HG03442 (cell line): ENCODE data around the gene PLCG1.
"Not testable (repeated sequence)": the region's sequence is repeated elsewhere in the genome, so short reads cannot be mapped to it uniquely, and the experiment has no call there.

Experiments
- ATAC-seq: cut with Tn5 transposase; IDR thresholded peaks from one replicate; pipeline ENCODE4 v1.9.1; 2021; ENCODE audit warnings: mild to moderate bottlenecking, moderate library complexity; ENCODE audit not compliant: unreplicated experiment

PLCG1 gene

DNA sequence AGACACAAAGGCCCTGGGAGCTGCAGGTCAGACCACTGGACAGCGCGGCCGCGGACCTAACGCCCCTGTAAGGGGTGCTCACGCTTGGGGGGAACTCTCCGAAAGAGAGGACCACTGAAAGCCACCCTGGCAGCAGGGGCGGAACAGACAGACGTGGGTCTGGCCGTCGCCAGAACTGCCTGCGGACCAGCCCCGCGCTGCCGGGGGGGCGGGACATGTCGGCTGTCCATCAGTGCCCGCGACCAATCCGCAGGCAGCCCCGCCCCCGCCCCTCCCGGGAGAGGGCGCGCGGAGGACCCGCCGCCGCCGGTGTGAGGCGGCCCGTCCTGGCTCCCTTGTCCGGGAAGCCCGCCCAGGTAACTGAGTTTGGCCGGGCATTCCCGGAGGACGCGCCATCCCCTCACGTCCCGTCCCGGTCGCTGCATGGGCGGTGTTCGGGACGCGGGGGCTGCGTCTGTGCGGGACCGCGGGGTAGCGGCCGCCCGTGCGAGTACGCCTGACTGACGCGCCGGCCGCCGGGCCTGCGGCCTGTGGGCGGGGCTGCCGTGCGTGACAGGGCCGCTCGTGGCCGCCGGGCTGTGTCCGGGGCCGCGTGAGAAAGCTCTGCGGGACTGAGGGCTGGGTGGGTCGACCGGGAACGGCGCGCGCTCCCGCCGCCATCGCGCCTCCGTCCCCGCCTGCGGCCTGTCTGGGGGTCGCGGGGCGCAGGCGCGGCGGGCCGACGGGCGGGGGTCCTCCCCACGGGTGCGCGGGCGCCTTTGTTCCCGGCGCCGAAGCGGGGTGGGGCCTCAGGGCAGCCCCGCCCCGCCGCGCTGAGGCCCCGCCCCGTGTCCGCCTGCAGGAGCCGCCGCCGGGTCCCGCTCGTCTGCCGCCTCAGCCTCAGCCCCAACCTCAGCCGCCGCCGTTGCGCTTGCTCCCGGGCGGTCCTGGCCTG, at the start of gene PLCG1:
Gene PLCG1, plus strand, starts transcription at position 864 of the 934 bp plus-strand sequence. CDS start 99 bp downstream, outside the sequence.
- peak; percentile 55 for ATAC-seq

DNA sequence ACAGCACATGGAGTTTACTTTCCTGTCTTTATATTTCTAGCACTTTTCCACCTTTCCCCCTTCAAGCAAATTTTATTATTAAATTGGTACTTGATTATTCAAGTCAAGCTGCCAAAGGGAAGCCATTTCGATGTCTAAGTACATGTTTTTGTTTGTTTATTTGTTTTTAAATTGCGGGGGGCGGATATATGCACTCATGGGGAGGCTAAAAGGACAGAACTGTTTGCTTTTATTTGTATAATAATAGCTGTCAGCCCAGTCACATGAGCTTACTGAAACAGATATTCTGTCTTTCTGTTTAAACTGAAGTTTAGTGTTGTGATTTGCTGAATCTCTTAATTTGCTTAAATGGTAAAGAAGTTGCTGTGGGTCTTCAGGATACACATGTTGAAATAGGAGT, 49.6 kb upstream of the PLCG1 start:
- ATAC-seq = no peak

DNA sequence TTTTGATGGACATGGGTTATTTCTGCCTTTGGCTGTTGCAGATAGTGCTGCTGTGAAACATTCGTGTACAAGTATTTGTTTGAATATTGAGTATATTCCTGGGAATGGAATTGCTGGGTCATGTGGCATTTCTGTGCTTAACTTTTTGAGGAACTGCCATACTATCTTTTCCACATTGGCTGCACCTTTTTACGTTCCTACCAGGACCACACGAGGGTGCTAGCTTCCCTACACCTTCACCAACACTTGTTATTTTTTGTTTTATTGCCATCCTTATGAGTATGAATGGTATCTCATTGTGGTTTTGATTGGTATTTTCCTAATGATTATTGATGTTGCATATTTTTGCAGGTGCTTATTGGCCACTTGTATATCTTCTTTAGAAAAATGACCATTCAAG, 47.8 kb upstream of the PLCG1 start:
- no peak for ATAC-seq

DNA sequence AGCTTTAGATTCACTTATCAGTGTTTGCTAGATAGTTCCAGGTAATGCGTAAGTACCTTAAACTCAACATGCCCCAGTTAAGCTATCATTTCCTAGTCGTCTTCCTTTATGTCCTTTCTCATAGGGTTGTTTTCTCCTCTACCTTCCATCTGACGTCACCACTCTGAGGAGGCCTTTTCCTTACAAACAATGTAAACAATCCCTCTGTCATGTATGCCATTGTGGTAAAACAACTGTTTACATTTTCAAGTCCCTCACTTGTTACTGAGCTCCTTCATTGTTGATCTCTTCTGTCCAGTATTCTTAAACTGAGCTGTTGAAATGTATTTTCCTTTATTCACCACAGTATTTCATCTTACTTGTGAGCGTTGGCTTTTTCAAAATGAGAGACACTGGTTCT, 45.4 kb upstream of the PLCG1 start:
- ATAC-seq = no peak

DNA sequence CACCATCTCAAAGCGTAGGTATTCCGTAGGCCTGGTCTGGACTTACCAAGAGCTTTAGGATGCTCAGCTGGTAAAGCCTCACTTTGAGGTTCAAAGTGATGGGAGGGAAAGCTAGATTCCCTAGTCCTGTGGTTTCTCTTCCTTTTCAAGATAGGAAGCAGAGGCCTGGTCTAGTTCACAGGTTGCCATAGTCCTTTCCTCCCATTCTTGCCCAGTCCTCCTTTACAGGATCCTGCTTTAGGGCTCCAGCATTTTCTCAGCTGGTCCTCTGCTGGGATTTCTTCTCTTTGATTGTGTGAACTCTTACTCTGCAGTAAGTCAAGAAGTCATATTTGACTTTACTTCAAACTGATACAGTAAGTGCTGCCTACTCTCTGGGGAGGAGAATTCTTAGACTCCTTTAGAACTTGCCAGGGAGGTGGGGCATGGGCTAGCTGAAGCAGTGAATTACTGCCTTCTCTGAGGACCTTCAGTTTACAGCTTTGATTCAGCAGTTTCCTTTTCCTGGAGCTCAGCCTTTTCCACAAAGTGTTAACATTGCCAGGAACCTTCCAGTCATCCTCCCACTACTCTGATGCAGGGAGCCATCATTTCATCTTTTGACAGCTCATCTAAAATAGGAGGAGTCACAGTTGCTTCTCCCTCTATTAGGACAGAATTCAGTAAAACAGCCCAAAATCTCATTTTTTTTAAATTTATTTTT, 42.8 kb upstream of the PLCG1 start:
- no peak for ATAC-seq

DNA sequence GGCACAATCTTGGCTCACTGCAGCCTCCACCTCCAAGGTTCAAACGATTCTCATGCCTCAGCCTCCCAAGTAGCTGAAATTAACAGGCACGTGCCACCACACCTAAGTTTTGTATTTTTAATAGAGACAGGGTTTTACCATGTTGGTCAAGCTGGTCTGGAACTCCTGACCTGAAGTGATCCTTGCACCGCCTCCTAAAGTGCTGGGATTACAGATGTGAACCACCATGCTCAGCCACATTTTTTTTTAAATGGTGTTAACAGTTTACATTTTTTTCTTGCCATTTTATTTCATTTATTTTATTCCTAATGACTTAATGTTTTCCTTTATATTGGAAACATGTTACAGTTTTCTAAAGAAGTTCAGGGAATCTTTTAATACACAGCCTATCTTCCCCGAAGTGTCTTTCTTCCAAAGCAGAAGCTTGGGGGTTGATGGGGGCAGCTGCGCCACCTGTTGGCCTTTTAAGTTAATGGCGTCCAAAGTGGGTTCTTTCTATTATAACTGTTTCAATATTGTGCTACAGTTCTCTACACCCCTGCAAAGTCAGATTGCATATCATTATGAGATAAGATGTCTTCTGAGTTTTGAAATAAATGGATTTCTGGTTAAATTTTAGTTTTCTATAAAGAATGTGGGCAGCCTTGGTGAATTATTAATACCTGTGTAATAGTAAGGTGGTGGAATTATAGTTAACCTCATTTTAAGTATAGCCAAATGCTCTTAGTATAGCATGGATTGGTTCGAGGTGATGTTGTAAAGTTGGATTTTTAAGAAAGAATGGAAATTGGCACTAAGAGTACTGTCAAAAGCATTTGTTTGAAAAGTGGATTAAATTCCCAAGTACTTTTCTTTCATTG, 42.0 kb upstream of the PLCG1 start:
- no peak for ATAC-seq

DNA sequence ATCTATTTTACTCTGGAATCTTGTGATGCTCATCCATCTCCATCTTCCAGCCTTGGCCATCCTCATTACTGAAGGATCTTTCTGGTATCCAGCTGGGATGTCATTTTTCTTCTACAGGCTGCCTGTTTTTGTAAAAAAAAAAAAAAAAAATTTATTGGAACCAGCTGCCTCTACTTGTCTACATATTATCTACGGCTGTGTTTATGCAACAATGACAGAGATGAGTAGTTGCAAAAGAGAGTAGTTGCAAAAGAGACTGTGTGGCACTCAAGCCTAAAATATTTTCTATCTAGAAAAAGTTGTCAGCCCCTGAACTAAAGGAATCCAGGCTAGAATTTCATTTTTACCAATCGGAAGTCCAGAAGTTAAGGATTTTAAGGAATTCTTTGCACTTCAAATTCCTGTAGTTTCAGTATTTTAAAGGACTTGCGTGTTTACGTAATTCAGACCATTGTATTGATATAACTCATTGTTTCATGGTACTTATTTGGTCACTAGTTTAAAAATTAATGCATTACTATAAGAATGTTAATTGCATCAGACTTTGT, 38.6 kb upstream of the PLCG1 start:
- ATAC-seq = no peak

DNA sequence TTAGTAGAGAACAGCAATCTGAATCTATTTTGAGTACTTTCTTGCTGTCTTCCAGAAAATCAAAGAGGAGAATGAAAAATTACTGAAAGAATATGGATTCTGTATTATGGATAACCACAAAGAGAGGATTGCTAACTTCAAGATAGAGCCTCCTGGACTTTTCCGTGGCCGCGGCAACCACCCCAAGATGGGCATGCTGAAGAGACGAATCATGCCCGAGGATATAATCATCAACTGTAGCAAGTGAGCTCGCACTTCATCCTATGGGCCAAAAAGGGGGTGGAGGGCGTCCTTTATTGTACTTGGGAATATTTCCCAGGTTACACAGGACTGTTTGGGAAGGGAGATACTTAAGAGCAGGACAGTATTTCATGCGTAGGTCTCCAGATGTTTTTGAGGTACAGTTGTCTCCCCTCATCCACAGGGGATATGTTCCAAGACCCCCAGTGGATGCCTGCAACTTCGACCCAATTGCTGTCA, 37.3 kb upstream of the PLCG1 start:
- no peak for ATAC-seq

DNA sequence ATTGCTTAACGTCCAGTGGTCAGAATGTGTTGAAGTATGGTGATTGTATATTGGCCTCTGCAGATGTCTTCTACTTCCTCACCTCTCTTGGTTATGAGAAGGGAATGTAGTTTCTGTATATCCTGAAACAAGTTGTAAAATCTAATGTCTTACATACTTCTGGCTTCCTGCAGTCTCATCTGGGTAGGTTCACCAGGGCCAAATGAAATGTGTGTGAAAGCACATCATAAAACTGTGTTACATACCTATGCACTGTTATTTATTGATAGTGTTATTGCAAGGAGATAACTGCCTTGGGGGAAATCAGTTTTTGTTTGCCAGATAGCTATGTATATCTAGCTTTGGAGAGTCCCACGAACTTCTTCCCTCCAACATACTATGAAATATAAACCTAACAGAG, 35.7 kb upstream of the PLCG1 start:
- no peak for ATAC-seq

DNA sequence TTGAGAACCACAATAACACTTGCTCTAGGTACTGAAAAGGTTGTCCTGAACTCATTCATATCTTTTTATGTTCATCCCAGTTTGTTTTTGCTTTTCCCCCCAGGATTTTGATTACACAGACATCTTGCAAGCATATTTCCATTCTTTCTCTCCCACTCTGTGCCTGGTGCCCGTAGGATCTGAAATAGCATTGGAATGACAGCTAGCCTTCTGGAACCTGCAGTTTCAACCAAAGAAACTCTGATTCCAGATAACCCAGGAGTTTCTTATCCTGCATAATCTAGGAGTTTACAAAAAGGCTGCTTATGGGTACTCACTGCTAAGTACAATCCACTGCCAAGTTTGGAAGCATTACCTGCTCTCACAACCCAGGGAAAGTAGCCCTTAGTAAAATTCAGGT, 28.8 kb upstream of the PLCG1 start:
- no peak for ATAC-seq

DNA sequence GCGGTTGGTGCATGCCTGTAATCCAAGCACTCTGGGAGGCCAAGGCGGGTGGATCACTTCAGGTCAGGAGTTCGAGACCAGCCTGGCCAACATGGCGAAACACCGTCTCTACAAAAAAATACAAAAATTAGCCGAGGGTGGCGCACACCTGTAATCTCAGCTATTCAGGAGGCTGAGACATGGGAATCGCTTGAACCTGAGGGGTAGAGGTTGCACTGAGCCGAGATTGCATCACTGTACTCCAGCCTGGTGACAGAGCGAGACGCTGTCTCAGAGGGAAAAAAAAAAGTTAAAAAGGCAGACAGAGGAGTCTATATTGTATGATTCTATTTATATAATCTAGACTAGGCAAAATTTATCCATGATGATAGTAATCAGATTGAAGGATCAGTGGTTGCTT, 27.3 kb upstream of the PLCG1 start:
- ATAC-seq = no peak

DNA sequence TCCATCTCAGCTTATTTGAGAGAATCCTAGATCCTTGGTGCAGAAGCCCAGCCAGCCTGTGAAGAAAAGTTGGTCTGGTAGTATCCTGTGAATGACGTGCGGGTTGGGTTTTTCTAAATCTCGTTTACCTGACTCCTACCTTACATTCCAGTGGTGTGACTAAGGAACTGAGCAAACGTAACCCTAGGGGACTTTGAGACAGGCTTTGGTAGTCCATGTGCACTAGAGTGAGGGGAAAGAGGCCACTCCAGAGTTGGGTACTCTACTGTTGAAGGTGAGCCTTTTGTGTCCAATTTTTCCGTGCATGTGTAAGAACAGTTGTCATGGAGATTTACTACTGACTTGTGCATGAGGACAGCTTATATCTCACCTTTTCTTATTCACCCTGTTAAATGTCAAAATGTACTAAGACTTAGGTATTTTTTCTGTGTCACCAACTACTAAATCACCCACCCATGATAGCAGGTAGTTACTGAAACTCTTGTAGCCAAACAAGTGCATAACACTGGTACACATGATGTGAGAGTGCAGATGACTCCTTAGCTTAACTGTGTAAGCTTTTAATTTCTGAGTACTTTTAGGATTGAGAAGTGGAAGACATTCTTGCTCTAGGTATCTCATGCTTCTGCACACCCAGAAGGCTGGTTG, 26.3 kb upstream of the PLCG1 start:
- ATAC-seq = no peak

DNA sequence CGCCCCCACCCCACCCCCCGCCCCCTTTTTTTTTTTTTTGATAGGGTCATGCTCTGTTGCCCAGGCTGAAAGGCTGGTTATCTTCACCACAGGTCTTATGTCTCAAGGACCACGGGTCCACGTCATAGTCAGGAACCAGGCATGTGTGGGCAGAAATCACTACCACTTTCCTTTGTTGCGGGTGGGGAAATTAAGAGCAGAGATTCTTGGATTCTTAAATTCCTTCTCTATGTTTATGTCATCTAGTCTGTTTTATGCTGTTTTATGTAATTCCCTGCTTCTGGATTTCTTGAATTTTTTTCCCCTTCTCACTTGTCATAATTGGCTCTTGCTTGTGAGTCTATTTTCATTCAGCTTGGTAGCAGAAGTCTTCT, 25.8 kb upstream of the PLCG1 start:
- no peak for ATAC-seq

DNA sequence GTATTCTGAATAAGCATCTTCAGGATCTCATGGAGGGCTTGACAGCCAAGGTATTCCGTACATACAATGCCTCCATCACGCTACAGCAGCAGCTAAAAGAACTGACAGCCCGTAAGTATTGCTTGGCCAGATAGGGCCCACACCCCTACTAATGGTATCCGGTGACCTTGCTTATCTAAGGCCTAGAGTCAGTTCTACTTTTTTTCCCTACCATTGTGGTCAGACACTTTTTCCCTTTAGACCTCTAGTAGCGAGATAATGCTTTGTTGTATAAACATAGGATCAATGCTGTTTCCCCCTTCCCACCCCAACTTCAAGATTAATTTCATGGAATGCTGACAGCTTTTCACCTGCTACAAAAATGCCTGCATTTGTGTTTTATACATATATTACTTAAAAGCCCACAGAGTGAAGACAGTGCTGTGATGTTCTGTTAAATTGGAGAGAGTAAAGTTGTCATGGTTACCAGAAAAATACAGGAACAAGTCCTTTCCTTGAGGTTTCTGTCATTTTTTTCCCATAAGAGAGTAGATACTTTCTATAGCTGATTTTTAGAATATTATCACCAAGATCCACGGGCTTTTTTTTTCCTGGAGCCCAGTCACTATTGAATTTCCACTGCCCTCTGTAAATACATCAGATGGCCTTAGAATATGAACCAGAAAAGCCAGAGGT, 20.9 kb upstream of the PLCG1 start:
- no peak for ATAC-seq

DNA sequence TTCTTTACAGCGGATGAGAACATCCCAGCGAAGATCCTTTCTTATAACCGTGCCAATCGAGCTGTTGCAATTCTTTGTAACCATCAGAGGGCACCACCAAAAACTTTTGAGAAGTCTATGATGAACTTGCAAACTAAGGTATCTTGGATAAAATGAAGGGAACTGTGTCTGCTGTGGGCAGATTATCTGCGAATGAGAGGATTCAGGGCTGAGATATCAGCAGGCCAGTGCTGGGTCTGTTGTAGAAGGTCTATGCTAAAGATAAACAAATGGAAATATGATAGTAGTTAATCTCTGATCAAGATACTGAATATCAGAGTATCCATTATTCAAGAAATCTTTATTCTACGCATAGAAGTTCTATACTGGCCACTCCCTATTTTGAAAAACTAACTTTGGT, 19.2 kb upstream of the PLCG1 start:
- not testable (repeated sequence) for ATAC-seq

DNA sequence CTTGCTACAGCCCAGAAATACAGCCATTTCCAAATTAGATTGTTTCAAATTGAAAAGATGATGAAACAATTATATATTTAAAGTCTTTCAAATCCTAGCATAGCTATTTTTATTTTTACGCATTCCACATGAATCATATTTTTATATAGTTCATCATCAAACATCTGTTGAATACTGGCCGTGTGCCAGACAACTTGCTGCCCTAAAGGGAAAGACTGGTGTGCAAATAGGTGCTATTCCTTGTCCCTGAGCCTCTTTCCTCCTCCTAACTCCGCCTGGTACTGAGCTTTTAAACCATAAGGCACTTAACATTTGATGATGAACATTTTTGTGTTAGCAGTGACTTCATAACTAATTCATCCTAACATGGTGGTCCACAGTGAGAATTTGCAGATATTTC, 18.7 kb upstream of the PLCG1 start:
- no peak for ATAC-seq

DNA sequence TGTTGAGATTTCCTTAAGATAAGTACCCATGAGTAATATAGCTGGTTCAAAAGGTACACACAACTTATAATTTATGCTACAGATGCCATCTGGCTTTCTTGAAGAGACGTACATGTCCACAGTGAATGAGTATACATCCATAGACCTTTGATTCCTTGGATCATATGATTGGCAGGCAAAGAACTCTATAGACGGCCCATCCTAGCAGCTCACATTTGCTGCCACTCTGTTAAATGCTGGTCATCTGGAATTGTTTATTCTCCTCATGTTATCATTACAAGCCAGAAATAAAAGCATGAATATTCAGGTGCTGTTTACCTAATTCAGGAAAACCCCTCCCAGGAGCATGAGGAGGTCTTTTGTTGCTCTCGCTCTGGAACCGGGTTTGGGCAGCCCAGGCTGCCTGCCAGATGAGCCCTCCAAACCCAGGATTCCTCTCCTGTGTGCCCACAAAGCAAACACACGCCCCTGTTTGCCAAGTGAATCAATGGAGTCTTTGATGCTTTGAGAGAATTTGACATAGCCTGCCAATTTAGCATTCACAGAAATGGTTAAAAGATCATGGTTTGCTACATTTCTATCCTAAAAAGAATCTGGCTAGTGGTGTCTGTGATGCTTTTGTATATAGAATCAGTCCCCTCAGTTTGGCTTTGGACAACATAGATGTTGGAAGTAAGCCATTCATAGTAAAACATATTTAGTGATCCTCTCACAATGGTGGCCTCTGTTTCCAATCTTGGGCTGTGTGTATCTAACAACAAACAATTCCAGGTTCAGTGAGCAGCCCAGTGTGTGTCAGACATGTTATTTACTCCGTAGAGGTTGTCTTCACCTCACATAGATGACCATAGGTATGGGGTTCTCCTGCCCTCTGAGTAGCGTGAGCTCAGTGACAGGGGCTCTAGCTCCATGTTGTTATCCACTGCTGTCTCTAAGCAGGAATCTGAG, 17.5 kb upstream of the PLCG1 start:
- no peak for ATAC-seq

DNA sequence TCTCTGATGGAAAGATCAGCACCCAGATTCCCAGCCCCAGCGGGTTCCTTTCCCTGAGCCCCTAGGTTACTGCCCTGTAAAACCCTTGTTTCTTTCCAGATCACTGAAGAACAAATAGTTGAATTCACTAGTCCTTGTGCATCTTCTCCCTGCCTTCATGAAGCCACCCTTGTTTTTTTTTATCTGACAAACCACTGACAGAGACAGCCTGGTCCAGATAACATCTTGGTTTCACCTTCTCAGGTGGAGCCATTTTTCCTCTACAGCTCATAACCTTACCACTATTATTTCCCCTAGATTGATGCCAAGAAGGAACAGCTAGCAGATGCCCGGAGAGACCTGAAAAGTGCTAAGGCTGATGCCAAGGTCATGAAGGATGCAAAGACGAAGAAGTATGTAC, 15.9 kb upstream of the PLCG1 start:
- no peak for ATAC-seq

DNA sequence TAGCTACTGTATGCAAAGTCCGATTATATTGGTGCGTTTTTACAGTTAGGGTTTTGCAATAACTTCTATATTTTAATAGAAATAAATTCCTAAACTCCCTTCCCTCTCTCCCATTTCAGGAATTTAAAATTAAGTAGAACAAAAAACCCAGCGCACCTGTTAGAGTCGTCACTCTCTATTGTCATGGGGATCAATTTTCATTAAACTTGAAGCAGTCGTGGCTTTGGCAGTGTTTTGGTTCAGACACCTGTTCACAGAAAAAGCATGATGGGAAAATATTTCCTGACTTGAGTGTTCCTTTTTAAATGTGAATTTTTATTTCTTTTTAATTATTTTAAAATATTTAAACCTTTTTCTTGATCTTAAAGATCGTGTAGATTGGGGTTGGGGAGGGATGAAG, 13.7 kb upstream of the PLCG1 start:
- no peak for ATAC-seq
